GM23338 (cell line): ENCODE results near the gene TRAF3. TPM values are rescaled to one million over a fixed set of nuclear protein-coding genes. Genes with fewer than 3 reads are reported as not detected.

Experiments used
- ATAC-seq: fragments of 200-7000 bp; cut with Tn5 transposase; 3 replicates; pipeline ENCODE4 v1.9.1; 2020
- DNase-seq: peaks from one replicate; pipeline ENCODE4 v3.0.0-alpha.2; 2015; ENCODE audit warnings: low spot score
- H2AFZ ChIP-seq: fragments of 200-600 bp; sonication (generic); 2 replicates; pipeline ENCODE4 v1.8.0; 2016; ENCODE audit warnings: antibody characterized with exemption, mild to moderate bottlenecking, moderate library complexity
- H3F3A ChIP-seq: fragments of 200-600 bp; sonication (generic); replicated peaks from 2 replicates; pipeline ENCODE4 v1.8.0; 2017; ENCODE audit warnings: antibody characterized with exemption, mixed run types, low read depth
- H3K27ac ChIP-seq: fragments of 200-600 bp; sonication (generic); 2 replicates; pipeline ENCODE4 v1.6.1; 2016; ENCODE audit warnings: low read depth
- H3K27me3 ChIP-seq: fragments of 200-600 bp; sonication (generic); 2 replicates; pipeline ENCODE4 v1.8.0; 2016; ENCODE audit warnings: mild to moderate bottlenecking, mixed run types, moderate library complexity; ENCODE audit not compliant: insufficient read depth
- H3K36me3 ChIP-seq: fragments of 200-600 bp; sonication (generic); 2 replicates; pipeline ENCODE4 v1.8.0; 2016; ENCODE audit warnings: mild to moderate bottlenecking; ENCODE audit not compliant: insufficient read depth
- H3K4me1 ChIP-seq: fragments of 200-600 bp; sonication (generic); 2 replicates; pipeline ENCODE4 v1.8.0; 2016; ENCODE audit warnings: mild to moderate bottlenecking, moderate library complexity; ENCODE audit not compliant: insufficient read depth
- H3K4me2 ChIP-seq: fragments of 200-600 bp; sonication (generic); 2 replicates; pipeline ENCODE4 v1.7.1; 2017; ENCODE audit warnings: mixed run types
- H3K4me3 ChIP-seq: fragments of 200-600 bp; sonication (generic); 2 replicates; pipeline ENCODE4 v1.6.1; 2016; ENCODE audit warnings: mixed run types
- H3K79me2 ChIP-seq: fragments of 200-600 bp; sonication (generic); replicated peaks from 2 replicates; pipeline ENCODE4 v1.8.0; 2017; ENCODE audit warnings: mild to moderate bottlenecking; ENCODE audit not compliant: insufficient read depth
- H3K9me2 ChIP-seq: fragments of 200-600 bp; sonication (generic); 2 replicates; pipeline ENCODE4 v1.8.0; 2017; ENCODE audit not compliant: insufficient read depth
- H4K20me1 ChIP-seq: fragments of 200-600 bp; sonication (generic); replicated peaks from 2 replicates; pipeline ENCODE4 v1.8.0; 2017; ENCODE audit warnings: mild to moderate bottlenecking; ENCODE audit not compliant: insufficient read depth
- H3K27ac Mint-ChIP-seq: 2 replicates; pipeline ENCODE4 v1.8.0; 2020; ENCODE audit warnings: inconsistent platforms, mild to moderate bottlenecking, moderate library complexity, mixed read lengths
- H3K27me3 Mint-ChIP-seq: 3 replicates; pipeline ENCODE4 v1.8.0; 2022; ENCODE audit warnings: low read depth, mild to moderate bottlenecking, moderate library complexity, mixed read lengths, inconsistent platforms; ENCODE audit not compliant: insufficient read depth, poor library complexity
- H3K36me3 Mint-ChIP-seq: 3 replicates; pipeline ENCODE4 v1.8.0; 2021; ENCODE audit warnings: low read depth, mild to moderate bottlenecking, inconsistent platforms, moderate library complexity, mixed read lengths
- H3K4me1 Mint-ChIP-seq: 3 replicates; pipeline ENCODE4 v1.8.0; 2020; ENCODE audit warnings: mild to moderate bottlenecking, inconsistent platforms, mixed read lengths
- H3K4me3 Mint-ChIP-seq: 3 replicates; pipeline ENCODE4 v1.8.0; 2021; ENCODE audit warnings: moderate library complexity, mild to moderate bottlenecking, inconsistent platforms, mixed read lengths
- H3K9me3 Mint-ChIP-seq: 3 replicates; pipeline ENCODE4 v1.8.0; 2020; ENCODE audit warnings: moderate library complexity, mild to moderate bottlenecking, inconsistent platforms, mixed read lengths
- CREB1 ChIP-seq: fragments of 250-450 bp; sonication (Bioruptor Pico); IDR thresholded peaks from 2 replicates; pipeline ENCODE4 v1.5.0; 2020; ENCODE audit warnings: low read depth, mild to moderate bottlenecking, moderate library complexity
- CTCF ChIP-seq, 2 experiments: fragments of 200-600 bp in 1 of 2; sonication (generic) in 1 of 2; conservative IDR thresholded peaks; 2 replicates each; pipeline versions ENCODE4 v1.5.1 to v1.6.1; 2016 to 2017; ENCODE audit warnings: antibody characterized with exemption in 2 of 2, low read depth in 2 of 2, mild to moderate bottlenecking in 2 of 2, moderate library complexity in 1 of 2
- ETS1 ChIP-seq: IDR thresholded peaks from 2 replicates; pipeline ENCODE4 v1.6.1; 2016; ENCODE audit warnings: antibody characterized with exemption
- NANOG ChIP-seq: IDR thresholded peaks from 2 replicates; pipeline ENCODE4 v1.6.1; 2016; ENCODE audit warnings: antibody characterized with exemption, borderline replicate concordance
- STAT1 ChIP-seq: IDR thresholded peaks from one replicate; pipeline ENCODE4 v1.6.1; 2016; ENCODE audit warnings: antibody characterized with exemption; ENCODE audit not compliant: unreplicated experiment
- polyA plus RNA-seq: library from polyadenylated mRNA; unstranded; fragments of >200 nt; fragmentation: Nextera tagmentation; extraction: Ambion mirVana; gene quantifications from 2 replicates; pipeline ENCODE4 v1.2.1, GENCODE V29; 2016
- total RNA-seq: library from RNA; depleted of rRNA; stranded (reverse); fragments of >200 nt; shearing (Covaris generic); gene quantifications from 2 replicates; pipeline ENCODE4 v1.2.3, GENCODE V29; 2014

TRAF3 gene
- total and polyA plus RNA-seq, 2 experiments from 2014 or later = 3.7 to 9.3 TPM

- H3F3A ChIP-seq = peaks cover 16% of the 10 kb centered on the region
- H3K4me2 ChIP-seq = no peak overlapping the region
- Mint-ChIP-seq H3K4me3 (no peak overlapping the region; the same call in 2 of the 3 replicates), H3K27me3 (peaks cover 36% of the 10 kb centered on the region), H3K36me3 (no peaks in the 10 kb centered on the region), H3K4me1 (peaks cover 13% of the 10 kb centered on the region), H3K27ac (no peak overlapping the region; the same call in none of the 2 replicates), H3K9me3 (no peaks in the 10 kb centered on the region; the same call in 2 of the 3 replicates)
- no peaks in the 10 kb centered on the region for H3K79me2 ChIP-seq
- no peaks in the 10 kb centered on the region for H3K36me3 ChIP-seq
- H3K27me3 ChIP-seq = peaks cover 1% of the 10 kb centered on the region; the same call in 1 of the 2 replicates
- H3K9me2 ChIP-seq = no peaks in the 10 kb centered on the region
- 0 out of 2 replicates have a peak overlapping the region, but pooled peaks have one; percentile 53 for H2AFZ ChIP-seq
- no peaks in the 10 kb centered on the region for H4K20me1 ChIP-seq
- no peak overlapping the region for H3K27ac ChIP-seq
- no peaks in the 10 kb centered on the region; the same call in 1 of the 2 replicates for H3K4me1 ChIP-seq
- H3K4me3 ChIP-seq = no peak overlapping the region
- ATAC-seq (peak; percentile 72), DNase-seq (peak; percentile 90)
- TF ChIP-seq STAT1 = no peak
- TF ChIP-seq CTCF (conservative IDR thresholded peaks at IDR 0.05; ENCODE audit: low read depth in 2 of 2) = peak; percentile 61 to 89
- 0 out of 2 replicates have a peak, but pooled peaks have one; percentile 43 for TF ChIP-seq ETS1
- no peak for TF ChIP-seq NANOG
- peak; percentile 16; the same call in 1 of the 2 replicates for TF ChIP-seq CREB1 (CRISPR knock-in tag)
Measured at GRCh38 chr14:102772781-102773570, 4.3 kb upstream of the TRAF3 start.

- Histone ChIP-seq H3K9me2 (no peaks in the 10 kb centered on the region), H3K79me2 (peaks cover 11% of the 10 kb centered on the region), H3K4me1 (peaks cover 13% of the 10 kb centered on the region), H4K20me1 (no peaks in the 10 kb centered on the region), H3F3A (peaks cover 16% of the 10 kb centered on the region), H3K27me3 (peaks cover 15% of the 10 kb centered on the region), H3K27ac (no peak overlapping the region), H3K4me2 (no peak overlapping the region), H3K36me3 (no peaks in the 10 kb centered on the region), H3K4me3 (no peak overlapping the region), H2AFZ (no peak overlapping the region)
- H3K9me3 Mint-ChIP-seq = no peaks in the 10 kb centered on the region; the same call in 2 of the 3 replicates
- TF ChIP-seq ETS1 = no peak
- peak; percentile 72 to 81 for TF ChIP-seq CTCF (conservative IDR thresholded peaks at IDR 0.05; ENCODE audit: low read depth in 2 of 2)
- no peaks in the 10 kb centered on the region for H3K36me3 Mint-ChIP-seq
- H3K4me3 Mint-ChIP-seq = no peak overlapping the region
- H3K27ac Mint-ChIP-seq = peak overlapping the region; percentile 73; the same call in 1 of the 2 replicates
- H3K4me1 Mint-ChIP-seq = peaks cover 26% of the 10 kb centered on the region
- ATAC-seq (peak; percentile 59), DNase-seq (peak; percentile 85)
- peaks cover 36% of the 10 kb centered on the region for H3K27me3 Mint-ChIP-seq
Measured at GRCh38 chr14:102774391-102775153, 2.7 kb upstream of the TRAF3 start.
